ENCODE data around the gene GRIN2B.

GRIN2B gene

DNA sequence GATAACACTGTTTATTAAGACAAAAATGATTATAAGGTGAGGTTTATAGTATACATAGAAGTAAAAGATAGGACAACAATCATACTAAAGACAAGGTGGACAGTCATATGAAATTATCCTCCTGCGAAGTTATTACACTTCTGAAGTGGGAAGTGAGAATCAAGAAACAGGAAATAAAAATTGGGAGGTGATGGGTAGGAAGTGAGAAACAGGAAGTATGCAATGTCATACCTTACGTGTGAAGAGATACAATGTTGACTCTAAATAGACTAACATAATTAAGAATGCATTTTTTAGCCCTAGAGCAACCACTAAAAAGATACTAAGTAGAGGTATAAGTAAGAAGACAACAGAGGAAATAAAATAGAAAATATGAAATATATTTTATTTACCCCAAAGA lies 43.7 kb downstream of the GRIN2B start:
- TF ChIP-seq, protein P1, sequence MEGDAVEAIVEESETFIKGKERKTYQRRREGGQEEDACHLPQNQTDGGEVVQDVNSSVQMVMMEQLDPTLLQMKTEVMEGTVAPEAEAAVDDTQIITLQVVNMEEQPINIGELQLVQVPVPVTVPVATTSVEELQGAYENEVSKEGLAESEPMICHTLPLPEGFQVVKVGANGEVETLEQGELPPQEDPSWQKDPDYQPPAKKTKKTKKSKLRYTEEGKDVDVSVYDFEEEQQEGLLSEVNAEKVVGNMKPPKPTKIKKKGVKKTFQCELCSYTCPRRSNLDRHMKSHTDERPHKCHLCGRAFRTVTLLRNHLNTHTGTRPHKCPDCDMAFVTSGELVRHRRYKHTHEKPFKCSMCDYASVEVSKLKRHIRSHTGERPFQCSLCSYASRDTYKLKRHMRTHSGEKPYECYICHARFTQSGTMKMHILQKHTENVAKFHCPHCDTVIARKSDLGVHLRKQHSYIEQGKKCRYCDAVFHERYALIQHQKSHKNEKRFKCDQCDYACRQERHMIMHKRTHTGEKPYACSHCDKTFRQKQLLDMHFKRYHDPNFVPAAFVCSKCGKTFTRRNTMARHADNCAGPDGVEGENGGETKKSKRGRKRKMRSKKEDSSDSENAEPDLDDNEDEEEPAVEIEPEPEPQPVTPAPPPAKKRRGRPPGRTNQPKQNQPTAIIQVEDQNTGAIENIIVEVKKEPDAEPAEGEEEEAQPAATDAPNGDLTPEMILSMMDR (IDR thresholded peaks at IDR 0.05; ENCODE audit: low read depth, low read length, missing control alignments) = no peak
- no peak overlapping the region for H3K4me3 ChIP-seq (ENCODE audit: low read depth, low read length)
- DNase-seq (ENCODE audit: low read depth) = no peak

DNA sequence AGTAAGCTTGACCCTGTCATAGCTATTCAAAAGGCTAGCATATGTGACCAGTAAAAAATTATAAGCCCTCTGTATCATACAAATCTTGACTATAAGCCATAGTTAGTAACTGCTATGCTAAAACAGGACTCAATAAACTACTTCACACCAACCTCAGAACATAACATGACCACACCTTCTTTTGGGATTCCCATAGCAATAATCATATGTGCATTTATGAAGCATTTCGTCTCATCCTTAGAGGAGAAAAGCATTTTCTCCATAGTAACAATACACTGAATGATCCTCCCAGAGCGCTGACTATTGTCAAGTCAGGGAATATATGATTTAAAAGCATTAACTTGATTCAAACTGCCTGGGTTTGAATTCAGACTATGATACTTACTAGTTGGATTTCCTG lies 46.2 kb downstream of the GRIN2B start:
- DNase-seq (ENCODE audit: low read depth) = no peak
- TF ChIP-seq, protein P1 (IDR thresholded peaks at IDR 0.05; ENCODE audit: low read depth, low read length, missing control alignments) = no peak
- H3K4me3 ChIP-seq (ENCODE audit: low read depth, low read length) = no peak overlapping the region
